H9 (cell line): Measurements from ENCODE around the gene SLC4A11. TPM values are rescaled to one million over a fixed set of nuclear protein-coding genes. Genes with fewer than 3 reads are reported as not detected.

ENCODE experiments used
- DNase-seq: peaks from one replicate; pipeline ENCODE4 v3.0.0-alpha.2; 2017
- H2AFZ ChIP-seq: one replicate; pipeline ENCODE4 v1.6.1; 2013; ENCODE audit warnings: mild to moderate bottlenecking, low read length, control low read depth, moderate library complexity
- H2AK5ac ChIP-seq: 2 replicates; pipeline ENCODE4 v1.6.1; 2013; ENCODE audit warnings: low read length, control low read depth, mixed read lengths; ENCODE audit not compliant: insufficient read length
- H2BK120ac ChIP-seq: one replicate; pipeline ENCODE4 v1.6.1; 2013; ENCODE audit warnings: low read depth, mild to moderate bottlenecking, low read length, control low read depth, inconsistent platforms; ENCODE audit not compliant: poor library complexity, severe bottlenecking
- H2BK12ac ChIP-seq: 2 replicates; pipeline ENCODE4 v1.6.1; 2013; ENCODE audit warnings: low read length, control low read depth, mixed read lengths, low read depth; ENCODE audit not compliant: insufficient read length
- H2BK15ac ChIP-seq: 2 replicates; pipeline ENCODE4 v1.6.1; 2013; ENCODE audit warnings: low read depth, low read length, control low read depth
- H2BK20ac ChIP-seq: one replicate; pipeline ENCODE4 v1.6.1; 2013; ENCODE audit warnings: low read depth, mild to moderate bottlenecking, low read length, control low read depth, inconsistent platforms; ENCODE audit not compliant: poor library complexity, severe bottlenecking
- H2BK5ac ChIP-seq: 2 replicates; pipeline ENCODE4 v1.6.1; 2013; ENCODE audit warnings: low read length, control low read depth, mixed read lengths; ENCODE audit not compliant: insufficient read length
- H3K14ac ChIP-seq: 2 replicates; pipeline ENCODE4 v1.6.1; 2013; ENCODE audit warnings: low read length, control low read depth; ENCODE audit not compliant: insufficient read depth
- H3K18ac ChIP-seq: 2 replicates; pipeline ENCODE4 v1.6.1; 2013; ENCODE audit warnings: low read depth, mild to moderate bottlenecking, mixed read lengths, low read length, control low read depth; ENCODE audit not compliant: insufficient read length
- H3K23ac ChIP-seq: 2 replicates; pipeline ENCODE4 v1.6.1; 2013; ENCODE audit warnings: low read length, control low read depth, mixed read lengths, low read depth; ENCODE audit not compliant: insufficient read length
- H3K23me2 ChIP-seq: 2 replicates; pipeline ENCODE4 v1.6.1; 2013; ENCODE audit warnings: low read depth, mild to moderate bottlenecking, mixed read lengths, low read length, control low read depth; ENCODE audit not compliant: insufficient read length, poor library complexity, severe bottlenecking
- H3K27ac ChIP-seq: 2 replicates; pipeline ENCODE4 v1.5.1; 2013; ENCODE audit warnings: low read length, control low read depth, mixed read lengths, low read depth; ENCODE audit not compliant: insufficient read length
- H3K27me3 ChIP-seq: 2 replicates; pipeline ENCODE4 v1.6.1; 2013; ENCODE audit warnings: low read length, control low read depth, inconsistent platforms; ENCODE audit not compliant: insufficient read depth
- H3K4ac ChIP-seq: 2 replicates; pipeline ENCODE4 v1.6.1; 2013; ENCODE audit warnings: low read depth, mild to moderate bottlenecking, control low read depth, inconsistent platforms, low read length, moderate library complexity
- H3K4me1 ChIP-seq: 2 replicates; pipeline ENCODE4 v1.6.1; 2013; ENCODE audit warnings: low read length, control low read depth, inconsistent platforms; ENCODE audit not compliant: insufficient read depth
- H3K4me2 ChIP-seq: 2 replicates; pipeline ENCODE4 v1.6.1; 2013; ENCODE audit warnings: low read length, control low read depth, mixed read lengths; ENCODE audit not compliant: insufficient read length, insufficient read depth
- H3K56ac ChIP-seq: 2 replicates; pipeline ENCODE4 v1.6.1; 2013; ENCODE audit warnings: low read depth, mild to moderate bottlenecking, mixed read lengths, low read length, control low read depth; ENCODE audit not compliant: insufficient read length
- H3K79me1 ChIP-seq: 2 replicates; pipeline ENCODE4 v1.6.1; 2013; ENCODE audit warnings: low read depth, mild to moderate bottlenecking, moderate library complexity, low read length, control low read depth, inconsistent platforms; ENCODE audit not compliant: insufficient read depth, poor library complexity, severe bottlenecking
- H3K79me2 ChIP-seq: 2 replicates; pipeline ENCODE4 v1.6.1; 2013; ENCODE audit warnings: low read length, control low read depth, inconsistent platforms; ENCODE audit not compliant: insufficient read depth
- H3K9ac ChIP-seq: 2 replicates; pipeline ENCODE4 v1.6.1; 2013; ENCODE audit warnings: low read length, control low read depth, mixed read lengths; ENCODE audit not compliant: insufficient read length; ENCODE audit errors: extremely low read depth
- H3K9me3 ChIP-seq: one replicate; pipeline ENCODE4 v1.6.1; 2013; ENCODE audit warnings: low read depth, low read length, inconsistent platforms; ENCODE audit not compliant: control insufficient read depth
- H3T11ph ChIP-seq: one replicate; pipeline ENCODE4 v1.6.1; 2013; ENCODE audit warnings: mild to moderate bottlenecking, low read length, control low read depth, inconsistent platforms
- H4K20me1 ChIP-seq: one replicate; pipeline ENCODE4 v1.6.1; 2013; ENCODE audit not compliant: control insufficient read depth, insufficient read length, insufficient read depth
- H4K5ac ChIP-seq: 2 replicates; pipeline ENCODE4 v1.6.1; 2013; ENCODE audit warnings: low read depth, mild to moderate bottlenecking, mixed read lengths, low read length, control low read depth; ENCODE audit not compliant: insufficient read length
- H4K8ac ChIP-seq: replicated peaks from 2 replicates; pipeline ENCODE4 v1.6.1; 2013; ENCODE audit warnings: low read length, control low read depth, mixed read lengths, low read depth; ENCODE audit not compliant: insufficient read length
- H4K91ac ChIP-seq: 2 replicates; pipeline ENCODE4 v1.6.1; 2013; ENCODE audit warnings: low read depth, mild to moderate bottlenecking, moderate library complexity, mixed read lengths, low read length, control low read depth; ENCODE audit not compliant: insufficient read length
- H3K27ac Mint-ChIP-seq, 3 experiments: 2 replicates in 2 of 3; 3 replicates in 1 of 3; pipeline ENCODE4 v1.8.0; 2020 to 2021; ENCODE audit warnings: mixed read lengths in 3 of 3, mild to moderate bottlenecking in 1 of 3, moderate library complexity in 1 of 3
- H3K27me3 Mint-ChIP-seq: 2 replicates; pipeline ENCODE4 v1.8.0; 2021; ENCODE audit warnings: low read depth, mild to moderate bottlenecking, moderate library complexity, mixed read lengths
- H3K36me3 Mint-ChIP-seq, 3 experiments: 2 replicates in 2 of 3; 3 replicates in 1 of 3; pipeline ENCODE4 v1.8.0; 2020 to 2021; ENCODE audit warnings: low read depth in 3 of 3, mixed read lengths in 3 of 3; ENCODE audit not compliant: insufficient read depth in 1 of 3
- H3K4me1 Mint-ChIP-seq, 2 experiments: 2 replicates each; pipeline ENCODE4 v1.8.0; 2020; ENCODE audit warnings: mixed read lengths in 2 of 2
- H3K4me3 Mint-ChIP-seq, 2 experiments: 2 replicates in 1 of 2; 3 replicates in 1 of 2; pipeline ENCODE4 v1.8.0; 2020 to 2021; ENCODE audit warnings: mild to moderate bottlenecking in 2 of 2, mixed read lengths in 2 of 2, moderate library complexity in 1 of 2
- H3K9me3 Mint-ChIP-seq, 2 experiments: 2 replicates in 1 of 2; 3 replicates in 1 of 2; pipeline ENCODE4 v1.8.0; 2020; ENCODE audit warnings: mild to moderate bottlenecking in 2 of 2, mixed read lengths in 2 of 2, moderate library complexity in 1 of 2
- WGBS: extraction: QIAGEN DNeasy Blood & Tissue Kit; methylation state at CpG from one replicate; pipeline ENCODE4 v1.1.7; 2013; ENCODE audit warnings: missing lambda C conversion rate, low lambda C conversion rate, mixed read lengths; ENCODE audit not compliant: insufficient read length; ENCODE audit errors: extremely low coverage; 5-methylcytosine and 5-hydroxymethylcytosine counted together
- total RNA-seq: library from RNA; stranded (reverse); gene quantifications from 2 replicates; pipeline ENCODE4 v1.2.1, GENCODE V29; 2021
- TF ChIP-seq, protein P1 (sequence below): fragments of 200-600 bp; sonication (generic); conservative IDR thresholded peaks from 3 replicates; pipeline ENCODE4 v1.8.0; 2021; ENCODE audit warnings: antibody characterized with exemption, mild to moderate bottlenecking

SLC4A11 gene
- total RNA-seq, 1 experiment from 2014 or later = 29.4 TPM

DNA sequence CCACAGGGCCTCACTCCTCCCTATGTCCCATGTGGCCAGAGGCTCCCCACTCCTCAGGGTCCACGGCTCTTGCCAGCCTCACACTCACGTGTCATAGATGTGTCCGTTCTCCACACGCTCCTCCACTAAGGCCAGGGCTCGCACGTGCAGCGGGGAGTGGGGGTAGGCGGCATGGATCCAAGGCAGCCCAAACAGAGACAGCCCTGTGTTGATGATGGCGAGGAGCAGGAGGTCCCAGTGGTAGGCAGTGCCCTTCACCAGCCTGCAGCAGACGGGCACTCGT is 10.3 kb downstream of the SLC4A11 start:
- Histone ChIP-seq H3K56ac (no peak overlapping the region), H2BK15ac (no peak overlapping the region), H4K20me1 (no peaks in the 10 kb centered on the region), H3T11ph (no peak overlapping the region), H3K27ac (no peak overlapping the region), H3K23ac (no peak overlapping the region), H2AFZ (no peak overlapping the region), H4K91ac (no peak overlapping the region), H2BK20ac (no peak overlapping the region), H3K18ac (no peak overlapping the region), H2BK5ac (no peak overlapping the region), H2BK12ac (no peak overlapping the region), H2BK120ac (no peak overlapping the region), H3K27me3 (no peaks in the 10 kb centered on the region), H2AK5ac (no peak overlapping the region), H3K4me1 (no peaks in the 10 kb centered on the region), H3K14ac (no peak overlapping the region), H3K23me2 (no peaks in the 10 kb centered on the region), H4K5ac (no peak overlapping the region), H3K4me2 (no peak overlapping the region), H3K79me2 (no peaks in the 10 kb centered on the region), H3K9me3 (no peaks in the 10 kb centered on the region), H3K9ac (no peak overlapping the region), H4K8ac (no peak overlapping the region), H3K79me1 (no peaks in the 10 kb centered on the region), H3K4ac (no peak overlapping the region)
- Mint-ChIP-seq H3K27me3 (no peaks in the 10 kb centered on the region), H3K36me3 (peaks cover 4 to 37% (median 8%) of the 10 kb centered on the region in 3 experiments; a peak in 4 of 7 replicates), H3K27ac (no peak overlapping the region), H3K9me3 (no peaks in the 10 kb centered on the region), H3K4me3 (no peak overlapping the region), H3K4me1 (no peaks in the 10 kb centered on the region)
- no peak for DNase-seq
- no CpG with 5 or more reads among the region's 11 CpGs for WGBS
- TF ChIP-seq, protein P1, sequence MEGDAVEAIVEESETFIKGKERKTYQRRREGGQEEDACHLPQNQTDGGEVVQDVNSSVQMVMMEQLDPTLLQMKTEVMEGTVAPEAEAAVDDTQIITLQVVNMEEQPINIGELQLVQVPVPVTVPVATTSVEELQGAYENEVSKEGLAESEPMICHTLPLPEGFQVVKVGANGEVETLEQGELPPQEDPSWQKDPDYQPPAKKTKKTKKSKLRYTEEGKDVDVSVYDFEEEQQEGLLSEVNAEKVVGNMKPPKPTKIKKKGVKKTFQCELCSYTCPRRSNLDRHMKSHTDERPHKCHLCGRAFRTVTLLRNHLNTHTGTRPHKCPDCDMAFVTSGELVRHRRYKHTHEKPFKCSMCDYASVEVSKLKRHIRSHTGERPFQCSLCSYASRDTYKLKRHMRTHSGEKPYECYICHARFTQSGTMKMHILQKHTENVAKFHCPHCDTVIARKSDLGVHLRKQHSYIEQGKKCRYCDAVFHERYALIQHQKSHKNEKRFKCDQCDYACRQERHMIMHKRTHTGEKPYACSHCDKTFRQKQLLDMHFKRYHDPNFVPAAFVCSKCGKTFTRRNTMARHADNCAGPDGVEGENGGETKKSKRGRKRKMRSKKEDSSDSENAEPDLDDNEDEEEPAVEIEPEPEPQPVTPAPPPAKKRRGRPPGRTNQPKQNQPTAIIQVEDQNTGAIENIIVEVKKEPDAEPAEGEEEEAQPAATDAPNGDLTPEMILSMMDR = no peak
